MCF 10A (cell line): ENCODE results near the gene ALDH3A1. TPM values are rescaled to one million over a fixed set of nuclear protein-coding genes. Genes with fewer than 3 reads are reported as not detected.

ENCODE experiments used
- BruUV-seq: library from RNA; stranded (reverse); fragments of 400-500 nt; replicated peaks from 2 replicates; lab custom pipeline; 2021; lab: Mats Ljungman, UMichigan
- CTCF ChIA-PET: fragments of 300-600 bp; sonication (Branson Sonifier 250); formaldehyde crosslinking; extraction: SDS; loops from one replicate; lab custom pipeline; 2021; ENCODE audit warnings: antibody characterized with exemption, inconsistent platforms; lab: Yijun Ruan, JAX
- POLR2A ChIA-PET: fragments of 300-600, 350-650 bp; sonication (Branson Sonifier 250); formaldehyde crosslinking; extraction: SDS; loops from one replicate; lab custom pipeline; 2020; ENCODE audit warnings: antibody characterized with exemption, inconsistent platforms; lab: Yijun Ruan, JAX
- DNase-seq: peaks from one replicate; pipeline ENCODE4 v3.0.0-alpha.2; 2018; ENCODE audit not compliant: unreplicated experiment
- H3K27ac Mint-ChIP-seq: one replicate; pipeline ENCODE4 v1.8.0; 2022; ENCODE audit warnings: mild to moderate bottlenecking, low read depth, mixed read lengths; ENCODE audit not compliant: unreplicated experiment
- H3K27me3 Mint-ChIP-seq: one replicate; pipeline ENCODE4 v1.8.0; 2022; ENCODE audit warnings: mixed read lengths; ENCODE audit not compliant: insufficient read depth, unreplicated experiment
- H3K36me3 Mint-ChIP-seq: one replicate; pipeline ENCODE4 v1.8.0; 2022; ENCODE audit warnings: mild to moderate bottlenecking, moderate library complexity, mixed read lengths; ENCODE audit not compliant: insufficient read depth, unreplicated experiment
- H3K4me1 Mint-ChIP-seq: one replicate; pipeline ENCODE4 v1.8.0; 2022; ENCODE audit warnings: mixed read lengths; ENCODE audit not compliant: insufficient read depth, unreplicated experiment
- H3K4me3 Mint-ChIP-seq: one replicate; pipeline ENCODE4 v1.8.0; 2022; ENCODE audit warnings: mild to moderate bottlenecking, moderate library complexity, mixed read lengths; ENCODE audit not compliant: unreplicated experiment
- H3K9me3 Mint-ChIP-seq: one replicate; pipeline ENCODE4 v1.8.0; 2022; ENCODE audit warnings: mixed read lengths; ENCODE audit not compliant: unreplicated experiment
- intact Hi-C: fragments of 100-400 bp; cut with micrococcal nuclease; formaldehyde crosslinking; loops from 2 replicates; pipeline ENCODE4 v1.14.1; 2022
- total RNA-seq: library from RNA; stranded (reverse); gene quantifications from 2 replicates; pipeline ENCODE4 v1.2.3, GENCODE V29; 2022
- TF ChIP-seq, protein P1 (sequence below): fragments of 200-600 bp; IDR thresholded peaks from one replicate; pipeline ENCODE4 v1.8.0; 2022; ENCODE audit warnings: antibody characterized with exemption, mild to moderate bottlenecking; ENCODE audit not compliant: unreplicated experiment

The ALDH3A1 gene
- total RNA-seq, 1 experiment from 2014 or later = 13.4 TPM

DNA sequence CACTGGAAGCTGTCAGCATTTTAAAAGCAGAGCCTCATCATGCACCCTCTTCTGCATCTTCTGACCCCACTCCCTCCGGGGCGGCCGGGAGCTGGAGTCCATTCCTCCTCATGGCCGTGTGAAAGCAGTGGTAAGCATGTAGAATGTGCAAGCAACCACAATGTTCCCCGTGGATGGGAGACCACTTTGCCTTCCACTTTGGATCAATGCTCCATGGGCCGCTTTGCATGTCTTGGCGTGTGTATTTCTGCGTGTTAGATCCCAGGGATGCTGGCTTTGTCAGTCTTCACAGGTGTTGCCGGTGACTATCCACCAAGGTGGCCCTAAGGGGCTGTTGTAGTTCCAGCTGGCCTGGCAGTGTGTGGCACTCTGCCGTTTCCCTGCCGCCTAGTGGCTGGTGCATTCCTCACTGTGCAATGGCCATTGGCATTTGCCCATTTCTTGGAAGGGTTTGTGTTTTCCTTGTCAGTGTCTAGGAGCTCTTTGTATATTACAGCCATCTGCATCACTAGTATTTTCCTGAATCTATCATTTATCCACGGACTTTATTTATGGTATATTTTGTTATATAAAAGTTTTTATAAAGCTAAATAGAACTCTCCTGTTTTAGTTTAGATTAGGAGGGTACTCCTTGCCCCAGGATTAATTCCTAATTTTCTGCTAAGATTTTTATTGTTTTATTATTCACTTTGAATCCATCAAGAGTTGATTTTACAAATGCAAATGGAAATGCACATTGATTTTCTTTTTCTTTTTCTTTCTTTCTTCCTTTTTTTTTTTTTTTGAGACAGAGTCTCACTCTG, 5.8 kb upstream of the ALDH3A1 start:
- CTCF ChIA-PET = interaction anchor here (0.5 to 6.1 kb wide), 31 partner anchors 9 to 420 kb away, joined by 3 to 46 read pairs (median 5); partner anchors contain the start of genes ALDH3A2 and B9D1
- H3K9me3 Mint-ChIP-seq = no peaks in the 10 kb centered on the region

DNA sequence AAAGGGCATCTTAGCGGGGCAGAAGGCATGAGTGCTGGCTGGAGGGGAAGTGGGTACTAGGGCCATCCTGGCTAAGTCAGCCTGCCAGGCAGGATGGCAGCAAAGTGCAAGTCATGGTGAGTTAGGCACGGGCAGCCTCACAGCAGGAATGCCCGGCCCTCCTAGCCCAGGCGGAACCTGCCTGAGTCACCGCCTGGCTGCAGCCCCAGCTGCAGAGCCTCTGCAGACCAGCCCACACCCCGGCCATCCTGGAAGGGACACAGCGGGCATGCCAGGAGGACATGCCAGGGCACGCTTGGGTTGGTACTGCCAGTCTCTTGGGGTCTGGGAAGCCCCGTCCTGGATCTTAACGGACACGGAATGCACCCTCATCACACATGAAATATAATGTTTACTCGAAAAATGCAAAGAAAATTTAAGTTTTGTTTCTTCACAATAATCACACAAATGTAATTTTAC, 5.0 kb upstream of the ALDH3A1 start:
- TF ChIP-seq, protein P1, sequence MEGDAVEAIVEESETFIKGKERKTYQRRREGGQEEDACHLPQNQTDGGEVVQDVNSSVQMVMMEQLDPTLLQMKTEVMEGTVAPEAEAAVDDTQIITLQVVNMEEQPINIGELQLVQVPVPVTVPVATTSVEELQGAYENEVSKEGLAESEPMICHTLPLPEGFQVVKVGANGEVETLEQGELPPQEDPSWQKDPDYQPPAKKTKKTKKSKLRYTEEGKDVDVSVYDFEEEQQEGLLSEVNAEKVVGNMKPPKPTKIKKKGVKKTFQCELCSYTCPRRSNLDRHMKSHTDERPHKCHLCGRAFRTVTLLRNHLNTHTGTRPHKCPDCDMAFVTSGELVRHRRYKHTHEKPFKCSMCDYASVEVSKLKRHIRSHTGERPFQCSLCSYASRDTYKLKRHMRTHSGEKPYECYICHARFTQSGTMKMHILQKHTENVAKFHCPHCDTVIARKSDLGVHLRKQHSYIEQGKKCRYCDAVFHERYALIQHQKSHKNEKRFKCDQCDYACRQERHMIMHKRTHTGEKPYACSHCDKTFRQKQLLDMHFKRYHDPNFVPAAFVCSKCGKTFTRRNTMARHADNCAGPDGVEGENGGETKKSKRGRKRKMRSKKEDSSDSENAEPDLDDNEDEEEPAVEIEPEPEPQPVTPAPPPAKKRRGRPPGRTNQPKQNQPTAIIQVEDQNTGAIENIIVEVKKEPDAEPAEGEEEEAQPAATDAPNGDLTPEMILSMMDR = no peak
- Mint-ChIP-seq H3K27ac (peak overlapping the region; percentile 79), H3K27me3 (no peaks in the 10 kb centered on the region), H3K36me3 (no peaks in the 10 kb centered on the region), H3K4me1 (peaks cover 55% of the 10 kb centered on the region), H3K4me3 (peak overlapping the region; percentile 9), H3K9me3 (no peaks in the 10 kb centered on the region)
- no TSS peak for BruUV-seq
- ChIA-PET POLR2A (interaction anchor here (0.6 to 13.0 kb wide), 23 partner anchors 10 to 378 kb away, joined by 3 to 311 read pairs (median 4); partner anchors contain the start of genes ALDH3A2 and SLC47A2), CTCF (interaction anchor here (0.7 to 6.1 kb wide), 25 partner anchors 8 to 421 kb away, joined by 3 to 46 read pairs (median 6); partner anchors contain the start of genes ALDH3A2 and B9D1)
- peak; percentile 97 for DNase-seq
- intact Hi-C loops = loop anchor here (1.0 to 5.0 kb wide), 4 partner anchors 26 to 376 kb away; partner anchors contain the start of gene MAPK7

More for the DNA sequence above, 5.8 kb upstream of the ALDH3A1 start:
- no peaks in the 10 kb centered on the region for H3K27me3 Mint-ChIP-seq
- peaks cover 48% of the 10 kb centered on the region for H3K4me1 Mint-ChIP-seq
- peak overlapping the region; percentile 9 for H3K4me3 Mint-ChIP-seq
- no TSS peak for BruUV-seq
- POLR2A ChIA-PET = interaction anchor here (0.6 to 13.0 kb wide), 25 partner anchors 8 to 375 kb away, joined by 3 to 311 read pairs (median 4); partner anchors contain the start of genes ALDH3A2, MAPK7 and SLC47A2
- TF ChIP-seq, protein P1 = peak; percentile 79
- DNase-seq = peak; percentile 85
- H3K36me3 Mint-ChIP-seq = no peaks in the 10 kb centered on the region
- H3K27ac Mint-ChIP-seq = peak overlapping the region; percentile 79
- intact Hi-C loops = loop anchor here (1.0 to 5.0 kb wide), 4 partner anchors 27 to 377 kb away; partner anchors contain the start of gene MAPK7

DNA sequence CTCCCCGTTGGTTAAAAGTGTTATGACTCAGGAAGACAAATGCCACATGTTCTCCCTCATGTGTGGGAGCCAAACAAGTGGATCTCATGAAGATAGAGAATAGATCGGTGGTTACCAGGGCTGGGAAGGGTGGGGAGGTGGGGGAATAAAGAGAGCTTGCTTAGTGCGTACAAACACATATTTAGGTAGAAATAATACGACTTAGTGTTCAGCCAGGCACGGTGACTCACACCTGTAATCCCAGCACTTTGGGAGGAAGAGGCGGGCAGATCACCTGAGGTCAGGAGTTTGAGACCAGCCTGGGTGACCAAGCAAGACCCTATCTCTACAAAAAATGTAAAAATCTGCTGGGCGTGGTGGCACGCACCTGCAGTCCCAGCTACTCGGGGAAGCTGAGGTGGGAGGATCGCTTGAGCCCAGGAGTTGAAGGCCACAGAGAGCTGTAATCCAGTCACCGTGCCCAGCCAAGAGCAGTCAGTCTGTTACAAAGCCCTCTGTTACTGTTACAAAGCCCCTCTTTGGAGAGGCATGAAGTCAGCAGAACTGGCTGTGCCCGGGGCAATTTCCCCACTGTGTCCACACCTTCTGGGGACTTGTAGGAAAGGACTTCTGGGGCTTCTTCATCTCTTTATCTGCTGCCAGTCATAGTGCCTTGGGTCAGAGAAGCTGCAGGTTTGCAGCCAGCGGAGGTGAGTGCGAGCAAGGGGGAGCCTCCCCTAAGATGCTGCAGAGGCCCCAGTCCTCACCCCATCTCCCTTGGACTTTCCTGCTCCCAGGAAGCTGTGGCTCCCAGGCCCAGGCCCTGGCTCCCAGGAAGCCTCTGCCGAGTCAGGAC, 4.3 kb upstream of the ALDH3A1 start:
- ChIA-PET POLR2A (interaction anchor here (0.8 to 13.0 kb wide), 23 partner anchors 10 to 1909 kb away, joined by 3 to 311 read pairs (median 5); partner anchors contain the start of genes ALDH3A2, MAPK7 and SLC47A2), CTCF (interaction anchor here (0.6 to 6.1 kb wide), 19 partner anchors 7 to 478 kb away, joined by 3 to 46 read pairs (median 8); partner anchors contain the start of genes ALDH3A2 and B9D1)
- Mint-ChIP-seq H3K4me3 (peak overlapping the region; percentile 9), H3K4me1 (peaks cover 62% of the 10 kb centered on the region), H3K9me3 (no peaks in the 10 kb centered on the region), H3K27ac (peak overlapping the region; percentile 79), H3K27me3 (no peaks in the 10 kb centered on the region), H3K36me3 (no peaks in the 10 kb centered on the region)
- DNase-seq = peak; percentile 81
- TF ChIP-seq, protein P1 = no peak
- BruUV-seq = TSS peak; percentile 78
- intact Hi-C loops = loop anchor here (1.0 to 5.0 kb wide), 4 partner anchors 25 to 375 kb away; partner anchors contain the start of gene MAPK7
